IgD-negative memory B cell (primary cell): ENCODE measurements around the gene COX6A2. TPM values are rescaled to one million over a fixed set of nuclear protein-coding genes. Genes with fewer than 3 reads are reported as not detected.

ENCODE experiments used
- H3K27ac Mint-ChIP-seq, 3 donors: one replicate each; pipeline ENCODE4 v1.8.0; 2020 to 2022; ENCODE audit warnings: mild to moderate bottlenecking in 3 of 3, mixed read lengths in 3 of 3, moderate library complexity in 1 of 3
- H3K27me3 Mint-ChIP-seq: one replicate; pipeline ENCODE4 v1.8.0; 2021; ENCODE audit warnings: mixed read lengths
- H3K36me3 Mint-ChIP-seq: one replicate; pipeline ENCODE4 v1.8.0; 2020; ENCODE audit warnings: mild to moderate bottlenecking, mixed read lengths
- H3K4me1 Mint-ChIP-seq, 3 donors: one replicate each; pipeline ENCODE4 v1.8.0; 2020 to 2022; ENCODE audit warnings: mixed read lengths in 3 of 3, mild to moderate bottlenecking in 1 of 3
- H3K4me3 Mint-ChIP-seq, 4 donors: one replicate each; pipeline ENCODE4 v1.8.0; 2020 to 2022; ENCODE audit warnings: mild to moderate bottlenecking in 4 of 4, mixed read lengths in 4 of 4, moderate library complexity in 3 of 4
- H3K9me3 Mint-ChIP-seq, 3 donors: one replicate each; pipeline ENCODE4 v1.8.0; 2020 to 2021; ENCODE audit warnings: mixed read lengths in 3 of 3, mild to moderate bottlenecking in 1 of 3
- polyA plus RNA-seq: library from polyadenylated mRNA; unstranded; fragments of 300-500 nt; fragmentation: Illumina TruSeq; gene quantifications from one replicate; pipeline ENCODE4 v1.2.3, GENCODE V29; 2021

Gene COX6A2
- polyA plus RNA-seq, 1 donor from 2014 or later = not detected

DNA sequence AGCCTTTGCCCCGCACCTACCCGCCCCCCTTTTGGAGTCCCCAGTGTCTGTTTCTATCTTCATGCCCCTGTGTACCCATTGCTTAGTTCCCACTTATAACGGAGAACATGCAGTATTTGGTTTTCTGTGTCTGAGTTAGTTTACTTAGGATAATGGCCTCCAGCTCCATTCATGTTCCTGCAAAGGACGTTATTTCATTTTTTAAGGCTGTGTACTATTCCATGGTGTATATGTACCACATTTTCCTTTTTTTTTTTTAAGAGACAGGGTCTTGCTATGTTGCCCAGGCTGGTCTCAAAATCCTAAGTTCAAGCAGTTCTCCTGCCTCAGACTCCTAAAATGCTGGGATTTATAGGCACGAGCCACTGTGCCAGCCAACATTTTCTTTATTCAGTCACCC, 39.7 kb upstream of the COX6A2 start:
- no peak overlapping the region for H3K4me3 Mint-ChIP-seq
- no peaks in the 10 kb centered on the region for H3K9me3 Mint-ChIP-seq
- peaks cover 13% of the 10 kb centered on the region for H3K36me3 Mint-ChIP-seq
- H3K4me1 Mint-ChIP-seq = peaks cover 3 to 28% (median 21%) of the 10 kb centered on the region in 3 donors
- peaks cover 10% of the 10 kb centered on the region for H3K27me3 Mint-ChIP-seq
- H3K27ac Mint-ChIP-seq = peak overlapping the region in 1 of 3 donors; percentile 4

DNA sequence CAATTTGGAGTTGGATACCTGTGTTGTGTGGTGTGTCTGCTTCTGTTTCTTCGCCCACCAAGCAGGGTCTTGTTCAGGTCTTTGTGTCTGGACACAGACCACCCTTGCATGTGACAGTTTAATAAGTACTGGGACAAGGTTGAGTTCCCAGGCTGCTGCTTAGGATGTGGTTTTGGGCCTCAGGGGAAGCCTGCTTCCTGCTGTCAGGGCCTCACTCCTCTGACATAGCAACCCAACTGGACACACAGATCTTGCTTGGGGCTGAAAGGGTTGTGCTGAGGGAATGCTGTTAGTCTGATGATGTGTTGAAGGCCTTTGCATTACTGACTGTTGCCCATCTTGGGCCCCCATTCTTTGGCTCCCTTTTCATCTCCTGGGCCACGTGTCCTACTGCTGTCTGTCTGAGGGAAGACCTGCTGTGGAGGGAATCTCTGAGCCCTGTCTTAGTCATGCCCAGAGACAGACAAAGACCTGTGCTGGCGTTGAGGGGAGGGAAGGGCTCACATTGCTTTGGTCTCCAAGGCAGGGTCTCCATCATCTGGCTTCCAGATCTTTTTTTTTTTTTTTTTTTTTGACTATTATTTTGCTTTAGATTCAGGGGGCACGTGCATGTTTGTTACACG, 39.1 kb upstream of the COX6A2 start:
- Mint-ChIP-seq H3K4me1 (peaks cover 0 to 25% (median 19%) of the 10 kb centered on the region in 3 donors), H3K27me3 (peaks cover 4% of the 10 kb centered on the region), H3K36me3 (peaks cover 14% of the 10 kb centered on the region), H3K9me3 (no peaks in the 10 kb centered on the region), H3K27ac (peak overlapping the region in 2 of 3 donors; percentile 4 to 89), H3K4me3 (peak overlapping the region in 3 of 4 donors; percentile 4 to 79 (median 74))

DNA sequence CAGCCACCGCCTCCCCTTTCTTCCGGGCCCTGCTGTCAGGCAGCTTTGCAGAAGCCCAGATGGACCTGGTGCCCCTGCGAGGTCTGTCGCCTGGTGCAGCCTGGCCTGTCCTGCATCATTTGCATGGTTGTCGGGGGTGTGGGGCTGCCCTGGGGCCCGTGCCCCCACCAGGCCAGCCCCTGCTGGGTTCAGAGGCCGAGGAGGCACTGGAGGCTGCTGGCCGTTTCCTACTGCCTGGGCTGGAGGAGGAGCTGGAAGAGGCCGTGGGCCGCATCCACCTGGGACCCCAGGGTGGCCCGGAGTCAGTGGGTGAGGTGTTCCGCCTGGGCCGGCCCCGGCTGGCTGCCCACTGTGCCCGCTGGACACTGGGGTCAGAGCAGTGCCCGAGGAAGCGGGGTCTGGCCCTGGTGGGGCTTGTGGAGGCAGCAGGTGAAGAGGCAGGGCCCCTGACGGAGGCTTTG, 38.3 kb upstream of the COX6A2 start:
- H3K9me3 Mint-ChIP-seq = no peaks in the 10 kb centered on the region
- peaks cover 14% of the 10 kb centered on the region for H3K36me3 Mint-ChIP-seq
- no peak overlapping the region for H3K27ac Mint-ChIP-seq
- H3K27me3 Mint-ChIP-seq = peaks cover 2% of the 10 kb centered on the region
- H3K4me1 Mint-ChIP-seq = peaks cover 0 to 23% (median 17%) of the 10 kb centered on the region in 3 donors
- H3K4me3 Mint-ChIP-seq = peak overlapping the region in 1 of 4 donors; percentile 41

DNA sequence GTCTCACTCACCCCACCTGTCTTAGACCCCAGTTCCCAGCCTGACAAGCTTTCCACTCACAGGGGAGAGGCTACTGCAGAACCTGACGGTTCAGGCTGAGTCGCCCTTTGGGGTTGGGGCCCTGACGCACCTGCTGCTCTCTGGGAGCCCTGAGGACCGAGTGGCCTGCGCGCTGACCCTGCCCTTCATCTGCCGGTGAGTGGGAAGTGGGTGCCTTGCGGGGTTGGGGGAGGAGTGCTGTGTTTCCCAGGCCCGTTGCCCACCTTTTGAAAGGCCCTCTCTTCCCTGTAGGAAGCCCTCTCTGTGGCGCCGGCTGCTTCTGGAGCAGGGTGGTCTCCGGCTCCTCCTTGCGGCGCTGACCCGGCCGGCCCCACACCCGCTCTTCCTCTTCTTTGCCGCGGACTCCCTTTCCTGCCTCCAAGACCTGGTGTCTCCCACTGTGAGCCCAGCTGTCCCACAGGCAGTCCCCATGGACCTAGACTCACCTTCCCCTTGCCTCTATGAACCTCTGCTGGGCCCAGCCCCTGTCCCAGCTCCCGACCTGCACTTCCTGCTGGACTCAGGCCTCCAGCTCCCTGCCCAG, 37.7 kb upstream of the COX6A2 start:
- Mint-ChIP-seq H3K4me3 (peak overlapping the region in 1 of 4 donors; percentile 40), H3K27ac (no peak overlapping the region), H3K27me3 (no peaks in the 10 kb centered on the region), H3K4me1 (peaks cover 0 to 20% (median 18%) of the 10 kb centered on the region in 3 donors), H3K36me3 (peaks cover 14% of the 10 kb centered on the region), H3K9me3 (no peaks in the 10 kb centered on the region)

DNA sequence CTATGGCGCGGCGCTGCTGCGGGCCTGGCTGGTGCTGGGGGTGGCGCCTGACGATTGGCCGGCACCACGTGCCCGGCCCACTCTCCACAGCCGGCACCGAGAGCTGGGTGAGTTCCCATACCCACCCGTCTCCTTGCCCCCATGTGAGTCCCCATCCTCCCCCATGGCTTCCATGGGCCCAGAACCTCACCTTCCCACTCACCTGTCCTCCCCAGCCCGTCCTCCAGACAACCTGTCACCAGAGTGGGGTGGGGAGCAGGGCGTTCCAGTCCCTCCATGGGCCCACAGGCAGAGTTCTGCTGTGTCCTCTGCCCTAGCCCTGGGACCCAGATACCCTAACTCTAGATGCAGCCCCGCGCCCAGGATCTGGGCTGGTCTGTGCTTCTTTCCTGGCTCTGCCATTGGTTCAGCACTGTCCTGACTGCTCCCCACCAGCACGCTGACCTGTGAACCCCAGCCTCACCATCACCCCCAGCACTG, 36.7 kb upstream of the COX6A2 start:
- Mint-ChIP-seq H3K4me1 (peaks cover 5 to 24% (median 23%) of the 10 kb centered on the region in 3 donors), H3K9me3 (no peaks in the 10 kb centered on the region), H3K36me3 (peaks cover 14% of the 10 kb centered on the region), H3K4me3 (peak overlapping the region in 1 of 4 donors; percentile 40), H3K27ac (no peak overlapping the region), H3K27me3 (no peaks in the 10 kb centered on the region)

DNA sequence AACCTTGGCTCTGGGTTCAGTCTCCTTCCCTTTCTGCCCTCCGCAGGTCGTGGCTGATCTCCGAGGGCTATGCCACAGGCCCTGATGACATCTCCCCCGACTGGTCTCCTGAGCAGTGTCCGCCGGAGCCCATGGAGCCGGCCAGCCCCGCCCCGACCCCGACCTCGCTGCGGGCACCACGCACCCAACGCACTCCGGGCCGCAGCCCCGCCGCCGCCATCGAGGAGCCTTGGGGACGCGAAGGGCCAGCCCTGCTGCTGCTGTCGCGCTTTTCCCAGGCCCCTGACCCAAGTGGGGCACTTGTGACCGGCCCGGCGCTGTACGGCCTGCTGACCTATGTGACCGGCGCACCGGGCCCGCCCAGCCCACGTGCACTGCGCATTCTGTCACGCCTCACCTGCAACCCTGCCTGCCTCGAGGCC, 36.2 kb upstream of the COX6A2 start:
- Mint-ChIP-seq H3K9me3 (no peaks in the 10 kb centered on the region), H3K27me3 (no peaks in the 10 kb centered on the region), H3K36me3 (peaks cover 14% of the 10 kb centered on the region), H3K27ac (no peak overlapping the region), H3K4me1 (peaks cover 5 to 24% (median 24%) of the 10 kb centered on the region in 3 donors), H3K4me3 (no peak overlapping the region)

DNA sequence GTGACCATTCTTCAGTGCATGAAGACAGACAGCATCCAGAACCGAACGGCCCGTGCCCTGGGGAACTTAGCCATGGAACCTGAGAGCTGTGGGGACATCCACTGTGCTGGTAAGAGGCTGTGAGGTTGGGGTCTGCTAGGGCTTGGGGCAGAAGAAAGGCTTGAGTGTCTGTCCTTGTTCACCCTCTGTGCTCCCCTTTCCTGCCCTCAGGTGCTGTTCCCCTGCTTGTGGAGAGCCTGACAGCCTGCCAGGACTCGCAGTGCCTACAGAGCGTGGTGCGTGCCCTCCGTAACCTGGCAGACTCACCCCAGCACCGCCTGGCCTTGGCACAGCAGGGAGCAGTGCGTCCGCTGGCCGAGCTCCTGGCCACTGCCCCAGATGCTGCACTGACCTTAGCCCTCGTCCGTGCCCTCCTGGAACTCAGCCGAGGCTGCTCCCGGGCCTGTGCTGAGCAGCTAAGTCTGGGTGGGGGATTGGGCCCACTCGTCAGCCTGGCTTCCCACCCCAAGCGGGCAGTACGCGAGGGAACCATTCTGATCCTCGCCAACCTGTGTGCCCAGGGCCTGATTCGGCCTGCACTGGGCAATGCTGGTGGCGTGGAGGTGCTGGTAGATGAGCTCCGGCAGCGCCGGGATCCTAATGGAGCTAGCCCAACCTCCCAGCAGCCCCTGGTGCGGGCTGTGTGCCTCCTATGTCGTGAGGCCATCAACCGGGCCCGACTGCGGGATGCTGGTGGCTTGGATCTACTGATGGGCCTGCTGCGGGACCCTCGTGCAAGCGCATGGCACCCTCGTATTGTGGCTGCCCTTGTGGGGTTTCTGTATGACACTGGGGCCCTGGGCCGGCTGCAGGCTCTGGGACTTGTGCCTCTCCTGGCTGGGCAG, 34.0 kb upstream of the COX6A2 start:
- Mint-ChIP-seq H3K36me3 (peaks cover 12% of the 10 kb centered on the region), H3K27me3 (no peaks in the 10 kb centered on the region), H3K27ac (no peak overlapping the region), H3K4me1 (peaks cover 11 to 23% (median 20%) of the 10 kb centered on the region in 3 donors), H3K4me3 (peak overlapping the region in 1 of 4 donors; percentile 93), H3K9me3 (no peaks in the 10 kb centered on the region)

DNA sequence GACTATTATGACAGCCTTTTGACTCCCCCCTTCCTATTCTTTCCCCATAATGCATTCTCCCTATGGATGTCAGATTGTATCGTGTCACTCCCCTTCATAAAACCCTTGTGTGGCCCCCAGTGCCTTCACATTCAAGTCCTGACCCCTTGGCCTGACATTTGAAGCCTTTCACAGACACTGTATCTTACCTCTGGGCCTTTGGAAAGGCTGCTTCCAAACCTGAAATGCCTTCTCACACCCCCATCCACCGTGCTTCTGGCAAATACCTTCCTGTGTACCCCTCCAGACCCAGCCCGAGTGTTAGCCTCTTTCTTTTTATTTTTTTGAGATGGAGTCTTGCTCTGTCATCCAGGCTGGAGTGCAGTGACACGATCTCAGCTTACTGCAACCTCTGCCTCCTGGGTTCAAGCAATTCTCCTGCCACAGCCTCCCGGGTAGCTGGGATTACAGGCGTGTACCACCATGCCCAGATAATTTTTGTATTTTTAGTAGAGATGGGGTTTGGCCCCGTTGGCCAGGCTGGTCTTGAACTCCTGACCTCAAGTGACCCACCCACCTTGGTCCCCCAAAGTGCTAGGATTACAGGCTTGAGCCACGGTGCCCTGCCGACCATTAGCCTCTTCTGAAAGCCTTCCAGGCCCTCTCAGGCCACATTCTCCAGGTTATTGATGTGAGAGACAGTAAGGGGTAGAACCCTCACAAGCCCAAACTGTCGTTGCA, 33.2 kb upstream of the COX6A2 start:
- peak overlapping the region in 2 of 4 donors; percentile 60 to 93 for H3K4me3 Mint-ChIP-seq
- no peaks in the 10 kb centered on the region for H3K9me3 Mint-ChIP-seq
- no peaks in the 10 kb centered on the region for H3K27me3 Mint-ChIP-seq
- H3K36me3 Mint-ChIP-seq = peaks cover 10% of the 10 kb centered on the region
- peaks cover 11 to 26% (median 23%) of the 10 kb centered on the region in 3 donors for H3K4me1 Mint-ChIP-seq
- H3K27ac Mint-ChIP-seq = no peak overlapping the region

DNA sequence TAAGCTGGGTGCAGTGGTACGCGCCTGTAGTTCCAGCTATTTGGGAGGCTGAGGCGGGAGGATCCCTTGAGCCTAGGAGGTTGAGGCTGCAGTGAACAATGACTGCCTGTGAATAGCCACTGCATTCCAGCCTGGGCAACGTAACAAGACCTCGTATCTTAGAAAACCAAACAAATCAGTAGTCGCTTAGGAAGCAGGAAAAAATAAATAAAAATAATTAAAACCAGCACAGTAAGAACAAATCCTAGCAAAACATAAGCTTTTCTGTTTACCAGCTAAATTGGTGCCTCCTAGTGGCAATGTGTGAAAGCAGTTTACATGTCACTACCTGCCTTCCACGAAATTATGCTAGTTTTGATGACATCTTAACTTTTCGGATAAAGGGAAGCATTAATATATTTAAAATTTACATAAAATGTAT, 32.4 kb upstream of the COX6A2 start:
- Mint-ChIP-seq H3K9me3 (no peaks in the 10 kb centered on the region), H3K4me3 (peak overlapping the region; percentile 33 to 98 (median 93)), H3K27me3 (no peaks in the 10 kb centered on the region)

DNA sequence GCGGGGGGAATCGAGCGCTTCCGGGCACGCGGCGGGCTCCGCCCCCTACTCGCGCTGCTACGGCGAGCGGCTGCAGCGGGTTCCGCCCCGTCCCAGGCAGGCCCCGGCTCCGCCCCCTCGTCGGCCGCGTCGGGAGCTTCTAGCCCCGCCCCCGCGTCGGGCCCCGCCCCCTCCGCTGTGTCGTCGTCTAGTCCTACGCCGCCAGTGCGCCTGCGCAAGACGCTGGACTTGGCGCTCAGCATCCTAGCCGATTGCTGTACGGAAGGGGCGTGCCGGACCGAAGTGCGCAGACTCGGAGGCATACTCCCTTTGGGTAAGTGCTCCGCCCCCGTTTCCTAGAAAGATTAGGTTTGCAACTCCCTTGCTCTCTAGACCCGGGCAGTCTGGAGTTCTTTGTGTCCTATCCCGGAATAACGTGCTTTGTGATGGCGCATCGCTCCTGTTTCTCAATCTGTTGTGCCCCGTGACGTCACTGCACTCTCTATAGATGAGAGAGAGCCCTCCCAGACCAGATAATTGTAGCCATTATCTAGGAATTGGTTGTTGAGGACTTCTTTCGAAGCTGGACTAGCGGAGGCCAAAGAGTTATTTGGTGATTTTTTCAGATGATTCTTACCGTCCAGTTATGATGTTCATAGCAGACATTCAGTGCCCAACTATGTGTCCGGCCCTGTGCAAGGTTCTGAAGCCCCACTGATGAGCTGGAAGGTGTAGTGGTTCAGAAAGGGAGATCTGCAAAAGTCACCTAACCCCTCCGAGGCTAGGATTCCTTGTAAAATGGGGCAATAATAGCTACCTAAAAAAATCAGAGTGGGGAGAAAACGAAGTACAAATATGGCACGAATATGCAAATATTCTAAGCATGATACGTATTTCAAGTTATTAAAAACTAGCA, 31.8 kb upstream of the COX6A2 start:
- Mint-ChIP-seq H3K4me1 (peaks cover 17 to 37% (median 26%) of the 10 kb centered on the region in 3 donors), H3K9me3 (no peaks in the 10 kb centered on the region), H3K4me3 (peak overlapping the region; percentile 93 to 98 (median 95)), H3K36me3 (peaks cover 7% of the 10 kb centered on the region), H3K27me3 (no peaks in the 10 kb centered on the region), H3K27ac (peak overlapping the region; percentile 94 to 99 (median 98))

More for the DNA sequence above, 32.4 kb upstream of the COX6A2 start:
- H3K36me3 Mint-ChIP-seq = peaks cover 10% of the 10 kb centered on the region
- peaks cover 14 to 32% (median 28%) of the 10 kb centered on the region in 3 donors for H3K4me1 Mint-ChIP-seq
- H3K27ac Mint-ChIP-seq = peak overlapping the region in 1 of 3 donors; percentile 94

DNA sequence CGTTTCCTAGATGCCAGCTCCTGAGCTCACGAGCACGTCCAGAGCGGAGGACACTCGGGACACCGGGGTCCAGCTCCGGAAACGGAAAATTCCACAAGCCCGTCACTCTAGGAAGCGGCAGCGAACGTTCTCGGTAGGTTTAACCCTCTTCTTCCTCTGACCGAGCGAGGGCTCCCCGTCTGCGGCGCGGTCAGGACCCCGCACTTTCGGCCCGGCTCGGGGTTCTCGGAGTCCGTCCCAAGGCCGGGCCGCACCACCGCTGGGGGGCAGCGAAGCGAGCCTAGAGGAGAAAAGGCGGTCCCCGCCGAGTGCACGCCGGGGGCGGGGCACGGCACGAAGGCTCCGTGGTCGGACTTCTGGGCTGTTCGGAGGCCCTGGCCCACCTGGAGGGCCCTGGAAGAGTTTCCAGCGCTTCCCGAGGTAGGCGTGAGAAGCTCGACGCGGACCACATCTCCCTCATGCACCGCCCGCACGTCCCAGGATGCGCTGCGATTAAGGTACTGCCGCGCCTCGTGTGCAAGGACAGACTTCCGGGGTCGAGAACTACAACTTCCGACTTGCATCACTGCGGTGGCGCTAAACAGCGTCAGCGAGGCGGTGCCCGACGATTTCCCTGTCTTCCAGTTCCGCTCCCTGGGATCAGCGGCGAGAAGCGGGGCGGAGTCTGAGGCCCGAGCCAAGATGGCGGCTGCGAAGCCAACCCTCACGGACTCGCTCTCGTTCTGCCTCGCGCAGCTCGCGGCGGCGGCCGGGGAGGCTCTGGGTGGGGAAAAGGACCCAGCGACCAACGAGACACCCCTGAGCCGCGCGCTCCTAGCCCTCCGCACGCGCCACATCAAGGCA, 30.9 kb upstream of the COX6A2 start, which contains the start of gene ARMC5:
Gene ARMC5, plus strand, starts transcription at position 658 of the 843 bp plus-strand sequence. Its CDS starts 24 bp downstream, at position 682.
- Mint-ChIP-seq H3K4me3 (peak within 1 kb of the TSS; percentile 93 to 98 (median 95)), H3K27ac (peak within 1 kb of the TSS; percentile 94 to 99 (median 98)), H3K27me3 (no peaks in the 10 kb centered on the region), H3K36me3 (peaks cover 5% of the 10 kb centered on the region), H3K9me3 (no peaks in the 10 kb centered on the region), H3K4me1 (peaks cover 17 to 38% (median 26%) of the 10 kb centered on the region in 3 donors)

DNA sequence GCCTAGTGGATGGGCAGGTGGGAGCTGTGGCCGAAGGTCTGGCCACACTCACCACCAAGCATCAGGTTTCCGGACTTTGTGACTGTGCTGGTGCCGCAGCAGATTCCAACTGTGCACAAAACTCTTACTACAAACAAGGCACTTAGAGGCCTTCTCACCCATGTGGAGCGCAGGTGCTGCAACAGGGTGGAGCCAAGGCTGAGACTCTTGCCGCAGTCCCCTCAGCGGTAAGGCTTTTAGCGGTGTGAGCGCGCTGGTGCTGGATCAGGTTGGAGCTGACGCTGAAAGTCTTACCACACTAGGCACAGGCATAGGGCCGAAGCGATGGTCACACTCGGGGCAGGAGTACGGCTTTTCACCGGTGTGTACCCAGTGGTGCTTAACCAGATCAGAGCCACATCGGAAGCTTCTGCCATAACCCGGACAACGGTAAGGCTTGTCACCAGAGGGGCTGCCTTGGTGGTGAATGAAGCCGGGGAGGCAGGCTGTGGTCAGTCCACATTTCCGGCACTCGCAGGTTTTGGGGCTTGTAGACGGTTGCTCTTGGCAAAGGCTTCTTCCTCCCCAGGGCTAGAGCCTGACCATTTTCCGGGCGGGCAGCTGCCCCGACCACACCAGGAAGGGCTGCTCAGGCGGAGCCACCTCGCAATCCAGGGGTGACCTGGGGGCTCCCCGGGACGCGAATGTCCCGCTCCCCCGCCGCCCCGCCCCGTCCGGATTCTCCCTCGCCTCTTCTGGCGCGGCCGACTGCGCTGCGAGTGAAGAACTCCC, 30.1 kb upstream of the COX6A2 start:
- peak overlapping the region; percentile 94 to 99 (median 98) for H3K27ac Mint-ChIP-seq

More for the DNA sequence above, 30.1 kb upstream of the COX6A2 start:
- H3K4me1 Mint-ChIP-seq = peaks cover 22 to 43% (median 29%) of the 10 kb centered on the region in 3 donors
- H3K4me3 Mint-ChIP-seq = peak overlapping the region; percentile 93 to 98 (median 95)
- H3K36me3 Mint-ChIP-seq = peaks cover 5% of the 10 kb centered on the region
- no peaks in the 10 kb centered on the region for H3K27me3 Mint-ChIP-seq
- H3K9me3 Mint-ChIP-seq = no peaks in the 10 kb centered on the region
